Measurements from ENCODE around the gene LEP.

Gene LEP

DNA sequence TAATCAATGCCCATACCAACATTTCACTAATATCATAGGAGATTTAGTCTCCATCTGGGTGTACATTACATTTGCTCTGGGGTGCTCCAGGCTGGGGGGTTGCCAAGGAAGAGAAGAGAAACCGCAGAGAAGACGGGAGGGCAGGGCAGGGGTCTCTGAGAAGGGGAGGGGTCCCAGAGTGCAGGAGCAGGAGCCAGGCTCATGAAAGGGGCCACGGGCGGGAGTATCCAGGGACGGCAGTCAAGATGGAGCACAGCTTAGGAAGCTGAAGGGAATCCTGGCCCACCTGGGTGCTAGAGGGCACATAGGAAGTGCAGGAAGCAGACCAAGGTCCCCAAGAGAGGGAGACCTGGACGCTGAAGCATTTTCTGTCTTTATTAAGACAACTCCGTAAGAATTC lies 2.2 kb downstream of the LEP start:
- in situ Hi-C loops (cut with MboI; ENCODE audit: low sequenced_read_pairs), result no loop called here

DNA sequence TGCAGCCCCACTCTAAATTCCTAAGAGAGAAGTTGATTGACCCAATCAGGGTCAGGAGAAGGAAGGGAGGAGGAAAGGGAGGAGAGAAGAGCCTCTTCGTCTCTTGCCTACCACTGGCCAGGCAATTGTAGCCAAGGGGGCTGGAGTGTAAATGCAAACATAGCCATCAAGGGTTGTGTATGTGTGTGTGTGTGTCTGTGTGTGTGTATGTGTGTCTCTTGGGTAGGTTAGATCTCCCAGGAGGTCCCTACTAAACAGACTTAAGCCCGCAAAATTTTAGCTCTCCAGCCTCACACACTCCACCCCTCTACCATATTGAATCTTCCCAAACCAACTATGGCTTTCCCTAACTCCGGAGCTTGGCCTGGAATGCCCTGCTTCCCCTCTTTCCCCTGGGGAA lies 3.8 kb downstream of the LEP start:
- in situ Hi-C loops (cut with MboI; ENCODE audit: low sequenced_read_pairs), result no loop called here

DNA sequence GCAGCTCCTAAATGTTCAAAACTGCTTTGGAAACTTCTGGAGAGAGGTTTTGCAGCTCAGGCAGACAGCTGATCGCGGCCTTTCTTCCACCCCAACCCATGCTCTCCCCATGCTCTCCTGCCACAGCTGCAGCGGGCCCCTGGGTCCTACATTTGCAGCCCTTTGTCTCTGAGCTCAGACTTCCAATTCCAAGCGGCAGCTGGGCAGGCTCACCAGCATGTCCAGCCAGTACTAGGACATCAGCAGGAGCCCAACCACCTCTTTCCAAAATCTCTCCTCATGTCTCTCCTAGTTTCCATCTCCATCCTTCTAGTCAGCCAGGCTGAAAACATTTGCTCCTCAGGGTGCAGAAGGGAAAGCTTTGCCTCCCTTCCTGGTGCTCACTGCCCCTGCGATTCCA lies 6.0 kb downstream of the LEP start:
- in situ Hi-C loops (cut with MboI; ENCODE audit: low sequenced_read_pairs), result no loop called here

DNA sequence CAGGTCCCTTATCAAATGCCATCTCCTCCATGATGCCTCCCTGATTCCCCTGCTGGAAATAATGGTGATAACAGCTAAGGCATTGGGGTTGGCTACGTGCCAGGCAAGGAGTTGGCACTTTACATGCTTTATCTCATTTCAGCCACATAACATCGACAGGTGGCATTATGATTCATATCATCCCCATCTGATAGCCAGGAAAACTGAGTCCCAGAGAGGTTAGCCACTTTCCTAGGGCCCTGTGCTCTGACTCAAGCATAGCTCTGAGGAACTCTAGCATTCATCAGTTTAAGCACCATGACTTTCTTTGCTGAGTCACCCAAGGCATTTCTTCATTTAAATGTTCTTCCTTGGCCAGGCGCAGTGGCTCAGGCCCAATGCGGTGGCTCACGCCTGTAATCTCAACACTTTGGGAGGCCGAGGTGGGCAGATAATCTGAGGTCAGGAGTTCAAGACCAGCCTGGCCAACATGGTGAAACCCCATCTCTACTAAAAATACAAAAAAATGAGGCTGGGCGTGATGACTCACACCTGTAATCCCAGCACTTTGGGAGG lies 6.6 kb downstream of the LEP start:
- in situ Hi-C loops (cut with MboI; ENCODE audit: low sequenced_read_pairs), result no loop called here

DNA sequence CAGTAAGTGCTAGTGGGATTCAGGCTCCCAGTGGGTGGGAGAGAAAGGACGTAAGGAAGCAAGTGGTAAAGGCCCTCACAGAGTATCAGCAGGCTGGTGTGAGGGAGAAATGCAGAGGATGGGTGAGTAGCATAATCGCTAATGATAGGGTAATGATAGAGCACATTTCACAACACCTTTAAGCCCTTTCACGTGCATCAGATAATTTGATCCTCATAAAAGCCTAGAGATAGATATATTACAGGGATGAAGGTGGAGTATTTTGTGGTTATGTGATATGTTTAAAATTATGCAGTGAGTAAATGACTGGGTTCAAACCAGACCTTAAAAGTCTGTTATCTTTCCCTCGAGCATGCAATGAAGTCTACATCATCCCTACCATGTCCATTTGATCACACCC lies 10.3 kb downstream of the LEP start:
- in situ Hi-C loops (cut with MboI; ENCODE audit: low sequenced_read_pairs), result no loop called here

DNA sequence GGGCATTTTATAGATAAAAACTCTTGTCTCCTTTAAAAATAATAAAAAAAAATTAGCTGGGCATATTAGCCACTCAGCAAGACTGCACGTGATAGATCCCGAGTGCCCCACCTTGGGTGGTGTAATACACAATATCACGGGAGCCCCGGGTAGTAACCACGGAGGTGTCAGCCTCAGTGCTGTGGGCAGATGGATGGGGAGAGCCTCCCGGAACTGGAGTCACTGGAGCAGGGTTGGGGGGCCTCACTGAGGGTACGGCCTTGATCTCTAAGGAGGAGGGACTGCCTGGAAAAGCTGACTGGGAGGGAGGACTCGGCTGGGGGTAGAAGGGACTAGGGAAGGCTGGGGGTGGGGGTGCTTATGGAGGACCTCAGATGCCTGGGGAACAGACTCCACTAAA lies 12.6 kb downstream of the LEP start:
- in situ Hi-C loops (cut with MboI; ENCODE audit: low sequenced_read_pairs), result no loop called here

DNA sequence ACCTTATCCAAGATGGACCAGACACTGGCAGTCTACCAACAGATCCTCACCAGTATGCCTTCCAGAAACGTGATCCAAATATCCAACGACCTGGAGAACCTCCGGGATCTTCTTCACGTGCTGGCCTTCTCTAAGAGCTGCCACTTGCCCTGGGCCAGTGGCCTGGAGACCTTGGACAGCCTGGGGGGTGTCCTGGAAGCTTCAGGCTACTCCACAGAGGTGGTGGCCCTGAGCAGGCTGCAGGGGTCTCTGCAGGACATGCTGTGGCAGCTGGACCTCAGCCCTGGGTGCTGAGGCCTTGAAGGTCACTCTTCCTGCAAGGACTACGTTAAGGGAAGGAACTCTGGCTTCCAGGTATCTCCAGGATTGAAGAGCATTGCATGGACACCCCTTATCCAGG lies 13.4 kb downstream of the LEP start:
- in situ Hi-C loops (cut with MboI; ENCODE audit: low sequenced_read_pairs), result no loop called here

DNA sequence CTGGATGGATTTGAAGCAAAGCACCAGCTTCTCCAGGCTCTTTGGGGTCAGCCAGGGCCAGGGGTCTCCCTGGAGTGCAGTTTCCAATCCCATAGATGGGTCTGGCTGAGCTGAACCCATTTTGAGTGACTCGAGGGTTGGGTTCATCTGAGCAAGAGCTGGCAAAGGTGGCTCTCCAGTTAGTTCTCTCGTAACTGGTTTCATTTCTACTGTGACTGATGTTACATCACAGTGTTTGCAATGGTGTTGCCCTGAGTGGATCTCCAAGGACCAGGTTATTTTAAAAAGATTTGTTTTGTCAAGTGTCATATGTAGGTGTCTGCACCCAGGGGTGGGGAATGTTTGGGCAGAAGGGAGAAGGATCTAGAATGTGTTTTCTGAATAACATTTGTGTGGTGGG lies 14.2 kb downstream of the LEP start:
- in situ Hi-C loops (cut with MboI; ENCODE audit: low sequenced_read_pairs), result no loop called here

DNA sequence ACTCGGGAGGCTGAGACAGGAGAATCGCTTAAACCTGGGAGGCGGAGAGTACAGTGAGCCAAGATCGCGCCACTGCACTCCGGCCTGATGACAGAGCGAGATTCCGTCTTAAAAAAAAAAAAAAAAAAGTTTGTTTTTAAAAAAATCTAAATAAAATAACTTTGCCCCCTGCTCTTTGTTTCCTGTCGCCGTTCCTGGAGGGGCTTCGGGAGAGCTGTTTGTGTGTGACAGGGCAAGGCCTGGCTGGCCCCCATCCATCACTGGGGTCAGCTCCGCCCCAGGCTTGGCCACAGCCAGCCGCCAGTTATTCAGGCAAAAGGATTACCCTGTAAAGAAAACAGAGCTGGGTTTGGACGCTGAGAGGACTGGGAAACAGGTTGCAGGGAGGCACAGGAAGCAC lies 16.4 kb downstream of the LEP start:
- in situ Hi-C loops (cut with MboI; ENCODE audit: low sequenced_read_pairs), result no loop called here

DNA sequence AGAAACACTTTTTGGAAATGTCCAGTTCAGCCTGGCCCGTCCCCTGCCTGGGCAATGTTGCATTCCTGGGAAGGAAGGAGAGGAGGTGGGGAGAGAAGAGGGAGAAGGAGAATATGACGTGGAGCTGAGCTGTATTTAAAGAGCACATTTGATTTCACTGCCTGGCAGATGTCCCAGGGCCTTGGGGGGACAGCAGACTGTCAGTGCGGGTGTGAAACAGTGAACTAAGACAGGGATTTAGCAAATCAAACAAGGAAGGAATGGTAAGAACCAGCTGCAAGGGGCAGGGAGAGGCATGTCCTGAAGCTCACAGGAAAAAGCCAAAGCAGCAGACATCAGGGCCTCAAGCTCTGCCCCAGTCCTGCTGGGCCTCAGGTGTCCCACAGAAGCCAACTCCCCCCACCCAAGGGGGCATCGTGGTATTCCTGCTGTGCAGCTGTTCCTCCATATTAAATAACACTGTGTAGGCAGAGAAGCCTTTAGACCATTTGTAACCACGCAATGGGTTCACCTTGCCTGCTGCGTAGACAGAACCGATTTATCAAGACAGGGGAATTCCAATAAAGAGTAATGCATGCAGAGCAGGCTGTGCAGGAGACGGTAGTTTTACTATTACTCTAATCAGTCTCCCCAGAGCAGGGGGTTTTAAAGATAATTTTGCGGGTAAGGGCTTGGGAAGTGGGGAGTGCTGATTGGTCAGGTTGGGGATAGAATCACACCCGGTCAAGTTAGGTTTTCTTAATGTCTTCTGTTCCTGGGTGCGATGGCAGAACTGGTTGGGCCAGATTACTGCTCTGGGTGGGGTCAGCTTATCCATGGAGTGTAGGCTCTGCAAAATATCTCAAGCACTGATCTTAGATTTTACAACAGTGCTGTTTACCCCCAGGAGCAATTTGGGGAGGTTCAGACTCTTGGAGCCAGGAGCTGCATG lies 18.3 kb downstream of the LEP start:
- in situ Hi-C loops (cut with MboI; ENCODE audit: low sequenced_read_pairs), result no loop called here

DNA sequence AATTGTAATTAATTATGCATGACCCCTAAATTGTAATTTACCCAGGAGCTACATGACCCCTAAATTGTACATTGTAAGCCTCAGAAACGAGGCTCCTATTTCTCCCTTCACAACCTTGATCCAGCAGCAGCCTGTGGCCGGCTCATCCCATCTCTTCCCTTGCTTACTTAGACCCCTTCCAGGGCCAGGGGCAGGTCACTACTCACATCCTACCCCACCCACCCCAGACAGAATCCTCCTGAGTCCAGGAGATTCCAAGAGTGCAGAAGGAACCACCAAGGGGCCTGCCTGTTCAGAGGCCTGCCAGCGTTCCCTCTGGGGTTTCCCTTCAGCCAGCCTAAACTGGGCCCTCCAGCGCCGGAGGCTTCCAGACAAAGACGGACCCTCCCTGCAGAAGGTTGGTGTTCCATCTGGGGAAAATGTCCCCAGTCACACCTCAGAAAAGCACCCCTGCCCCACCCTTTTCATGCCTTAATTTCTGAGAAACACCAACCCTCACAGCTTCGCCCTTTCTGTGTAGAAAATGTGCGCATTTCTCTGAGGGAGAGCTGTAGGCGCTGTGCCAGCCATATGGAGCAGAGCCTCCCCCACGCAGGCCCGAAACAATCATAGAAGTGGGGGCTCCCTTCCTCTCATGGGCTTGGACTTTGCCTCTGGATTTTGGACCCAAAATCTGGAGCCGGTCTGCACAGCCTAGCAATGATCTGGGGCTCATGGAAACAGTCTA lies 19.2 kb downstream of the LEP start:
- in situ Hi-C loops (cut with MboI; ENCODE audit: low sequenced_read_pairs), result no loop called here

DNA sequence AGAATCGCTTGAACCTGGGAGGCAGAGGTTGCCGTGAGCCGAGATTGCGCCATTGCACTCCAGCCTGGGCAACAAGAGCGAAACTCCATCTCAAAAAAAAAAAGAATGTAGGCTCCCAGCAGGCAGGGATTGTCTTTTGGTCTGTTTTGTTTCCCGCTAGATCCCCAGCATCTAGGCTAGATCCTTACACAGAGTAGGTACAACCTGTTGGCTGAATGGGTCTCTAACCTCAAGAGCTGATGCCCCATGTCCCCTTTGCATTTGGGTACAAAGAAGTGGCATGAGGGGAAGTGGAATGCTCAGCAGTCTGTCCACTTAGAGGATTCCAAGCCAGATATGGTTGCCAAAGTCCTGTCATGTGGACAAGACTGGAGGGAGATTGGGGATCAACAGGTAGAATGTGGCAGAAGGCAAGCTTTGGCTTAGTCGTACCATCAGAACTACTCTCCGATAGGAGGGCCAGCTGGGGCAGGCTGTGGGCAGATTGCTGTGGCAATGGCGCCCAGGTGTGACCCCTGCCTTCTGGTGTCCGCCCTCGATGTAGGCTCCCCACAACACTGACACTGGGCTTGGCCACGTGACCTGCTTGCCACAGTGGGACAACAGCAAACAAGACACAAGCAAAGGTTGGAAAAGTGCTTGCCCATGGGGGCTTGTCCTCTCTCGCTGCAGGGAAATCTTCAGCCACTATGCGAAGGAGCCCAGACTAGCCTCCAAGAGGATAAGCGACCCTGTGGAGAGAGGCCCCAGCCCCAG lies 21.4 kb downstream of the LEP start:
- in situ Hi-C loops (cut with MboI; ENCODE audit: low sequenced_read_pairs), result no loop called here

DNA sequence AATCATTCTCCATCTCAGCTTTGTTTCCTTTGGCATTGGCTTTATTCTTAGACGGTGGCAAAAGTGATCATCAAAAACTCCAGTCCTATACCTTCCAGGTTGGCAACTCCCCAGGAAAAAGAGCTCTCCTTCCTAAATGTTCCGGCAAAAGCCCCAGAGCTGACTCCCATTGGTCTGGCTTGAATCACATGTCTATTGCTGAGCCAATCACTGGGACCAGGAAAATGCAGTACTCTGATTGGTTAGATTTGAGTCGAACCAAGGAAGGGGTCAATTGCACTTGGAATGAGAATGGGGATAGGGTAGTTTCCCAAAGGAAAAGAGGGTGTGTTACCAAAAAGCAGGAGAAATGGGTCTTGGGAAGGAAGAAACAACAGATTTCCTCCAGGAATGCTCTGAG lies 22.3 kb downstream of the LEP start:
- in situ Hi-C loops (cut with MboI; ENCODE audit: low sequenced_read_pairs), result no loop called here

DNA sequence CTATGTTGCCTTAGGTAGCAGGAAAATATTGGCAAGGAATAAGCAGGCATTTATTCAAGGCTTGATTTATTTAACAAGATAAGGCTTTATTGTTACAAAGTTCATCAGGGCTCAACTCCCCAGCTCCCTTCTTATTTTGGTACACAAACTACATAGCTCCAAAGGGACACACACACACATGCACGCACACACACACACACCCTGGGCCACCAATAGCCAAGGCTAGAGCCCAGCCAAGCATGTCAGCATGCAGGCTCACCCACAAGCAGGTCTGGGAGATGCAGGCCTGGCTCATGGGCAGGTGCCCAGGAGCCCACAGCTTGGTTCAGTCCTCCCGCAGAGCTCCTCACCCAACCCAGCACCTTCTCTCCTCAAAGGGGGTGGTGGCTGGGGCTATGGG lies 23.4 kb downstream of the LEP start:
- in situ Hi-C loops (cut with MboI; ENCODE audit: low sequenced_read_pairs), result no loop called here

DNA sequence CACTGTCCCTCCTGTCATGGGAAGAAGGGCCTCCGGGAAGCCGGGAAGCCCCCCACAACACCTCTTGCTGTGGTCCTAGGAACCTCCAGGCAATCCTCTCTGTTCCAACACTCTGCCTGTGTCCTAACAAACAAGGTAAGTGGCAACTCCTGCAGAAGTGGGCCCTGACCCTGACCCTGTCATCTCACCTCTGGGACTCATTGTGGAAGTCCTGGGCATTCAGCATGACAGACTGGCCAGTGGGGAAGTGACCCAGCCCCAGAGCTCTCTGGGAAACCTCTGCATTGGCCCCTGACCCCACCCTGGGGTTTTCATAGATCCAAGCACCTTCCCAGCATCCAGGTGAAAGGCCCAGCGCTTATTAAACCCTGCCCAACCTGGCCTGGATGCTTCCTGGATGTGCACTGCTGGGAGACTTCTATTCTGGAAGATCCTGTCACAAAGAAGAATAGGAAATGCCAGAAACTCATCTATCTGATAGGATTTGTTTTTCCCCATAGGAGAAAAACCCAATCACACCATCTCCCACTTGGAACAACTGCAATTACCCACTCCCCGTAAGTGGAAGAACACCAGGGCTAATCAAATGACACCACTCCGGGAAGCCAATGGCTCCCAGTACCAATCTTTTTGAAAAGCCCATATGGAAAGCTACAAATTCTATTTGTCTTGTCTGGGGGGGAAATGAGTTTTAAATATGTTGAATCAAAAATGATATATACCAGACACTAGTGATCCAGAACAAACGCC lies 24.3 kb downstream of the LEP start:
- in situ Hi-C loops (cut with MboI; ENCODE audit: low sequenced_read_pairs), result no loop called here

DNA sequence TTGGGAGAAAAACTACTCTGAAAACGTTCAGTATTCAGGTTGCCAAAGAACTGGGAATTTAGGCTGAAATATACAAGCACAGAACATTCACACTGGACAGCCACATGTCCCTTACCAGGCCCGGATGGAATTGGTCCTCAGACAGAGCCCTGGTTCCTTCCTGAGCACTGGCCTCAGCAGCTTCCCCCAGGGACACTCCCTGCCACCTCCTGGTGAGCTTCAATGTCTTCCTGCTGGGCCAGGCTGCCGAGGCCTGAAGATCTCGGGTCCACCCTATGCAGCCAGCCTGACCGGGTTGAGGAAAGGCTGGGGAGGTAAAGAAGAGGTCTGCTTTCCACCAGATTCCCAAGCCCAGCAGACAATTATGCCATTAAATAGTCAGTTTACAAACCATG lies 24.8 kb downstream of the LEP start:
- in situ Hi-C loops (cut with MboI; ENCODE audit: low sequenced_read_pairs), result no loop called here

DNA sequence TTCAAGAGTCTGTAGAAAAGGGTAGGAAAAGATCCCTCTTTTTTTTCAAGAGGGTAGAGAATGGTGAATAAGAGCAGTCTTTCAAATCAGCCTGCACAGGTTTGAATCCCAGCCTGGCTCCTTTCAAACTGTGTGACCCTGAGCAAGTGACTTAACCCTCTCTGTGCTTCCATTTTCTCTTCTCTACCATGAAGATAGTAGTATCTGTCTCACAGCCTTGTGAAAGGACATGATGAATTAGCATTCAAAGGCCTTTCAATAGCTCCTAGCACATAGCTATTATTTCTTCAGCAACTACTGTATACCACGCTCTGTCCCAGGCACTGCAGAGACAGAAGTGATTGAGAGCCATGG lies 25.4 kb downstream of the LEP start:
- in situ Hi-C loops (cut with MboI; ENCODE audit: low sequenced_read_pairs), result no loop called here

DNA sequence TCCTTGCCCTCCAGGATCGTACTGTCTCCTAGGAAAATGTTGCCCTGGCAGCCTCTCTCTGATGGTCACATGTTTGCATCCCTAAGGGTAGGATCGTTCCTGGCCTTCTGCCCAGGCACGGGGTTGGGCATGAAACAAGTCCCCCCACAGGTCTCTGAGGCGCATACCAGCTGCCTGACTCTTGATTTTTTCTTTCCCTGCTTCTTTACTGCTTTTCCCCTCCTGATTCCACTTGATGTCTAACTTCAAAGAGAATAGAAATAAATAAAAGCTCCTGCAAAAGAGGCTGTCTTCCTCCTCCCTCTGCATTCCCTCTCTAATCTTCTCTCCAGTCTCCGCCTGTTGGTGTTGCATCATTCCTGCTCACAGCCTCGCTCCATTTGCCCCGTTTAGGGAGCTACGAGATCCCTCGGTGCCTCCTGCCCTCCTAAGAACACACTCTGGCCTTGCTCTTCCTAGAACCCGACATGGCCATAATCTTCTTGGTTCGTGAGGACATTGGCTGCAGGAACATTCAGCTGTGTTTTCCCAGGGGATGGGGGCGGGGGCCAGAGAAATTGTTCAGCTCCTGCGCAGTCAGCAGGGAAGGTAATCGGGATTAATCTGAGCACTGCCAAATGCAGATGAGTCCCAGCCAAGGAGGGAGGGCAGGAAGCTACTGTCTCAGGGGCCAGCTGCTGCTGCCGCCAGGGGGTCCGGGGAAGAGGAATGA lies 26.0 kb downstream of the LEP start:
- in situ Hi-C loops (cut with MboI; ENCODE audit: low sequenced_read_pairs), result no loop called here

DNA sequence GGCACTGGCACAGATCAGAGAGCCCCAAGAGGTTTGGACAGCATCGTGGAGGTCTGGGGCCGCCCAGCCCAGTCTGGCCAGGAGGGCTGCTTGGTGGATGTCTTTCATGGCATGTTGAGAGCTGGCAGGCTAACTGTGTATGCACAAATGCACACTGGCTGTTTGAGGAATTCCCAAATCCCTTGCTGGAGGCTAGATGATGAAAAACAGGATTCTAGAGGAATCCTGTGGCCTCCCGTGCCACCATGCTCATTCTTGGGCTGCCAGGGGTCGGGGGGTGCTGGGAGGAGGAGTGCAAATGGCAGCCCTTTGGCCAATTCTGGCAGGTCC lies 26.5 kb downstream of the LEP start:
- in situ Hi-C loops (cut with MboI; ENCODE audit: low sequenced_read_pairs), result no loop called here

DNA sequence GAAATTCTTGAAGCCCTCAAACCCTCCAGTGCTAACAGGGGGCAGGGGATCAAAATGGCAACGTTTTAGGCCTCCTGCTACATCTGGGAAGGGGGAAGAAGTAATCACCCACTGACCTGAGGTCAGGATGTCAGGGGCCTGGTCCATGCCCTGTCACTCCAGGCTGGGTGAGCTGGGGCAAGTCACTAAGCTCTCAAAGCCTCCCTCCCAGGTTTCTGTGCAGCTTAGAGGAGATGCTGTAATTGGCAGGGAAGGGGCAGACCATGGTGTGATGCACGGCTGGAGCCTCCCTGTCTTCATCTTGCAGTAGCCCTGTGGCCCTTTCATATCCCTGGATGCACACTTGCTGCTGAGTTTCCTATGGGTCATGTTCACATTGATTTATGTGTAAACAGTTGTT lies 27.2 kb downstream of the LEP start:
- in situ Hi-C loops (cut with MboI; ENCODE audit: low sequenced_read_pairs), result no loop called here
